GM18526 (cell line): ENCODE measurements around the gene DDX56.

ENCODE experiments used
- POLR2A ChIP-seq: IDR thresholded peaks from 3 replicates; pipeline ENCODE4 v1.6.1; 2011; ENCODE audit not compliant: insufficient read length; ENCODE audit errors: extremely low read depth

Gene DDX56

GRCh38 chr7:44547536-44548231 is 26.0 kb downstream of the DDX56 start:
- no peak for TF ChIP-seq POLR2A

GRCh38 chr7:44541876-44542610 is 31.7 kb downstream of the DDX56 start:
- no peak for TF ChIP-seq POLR2A

DNA sequence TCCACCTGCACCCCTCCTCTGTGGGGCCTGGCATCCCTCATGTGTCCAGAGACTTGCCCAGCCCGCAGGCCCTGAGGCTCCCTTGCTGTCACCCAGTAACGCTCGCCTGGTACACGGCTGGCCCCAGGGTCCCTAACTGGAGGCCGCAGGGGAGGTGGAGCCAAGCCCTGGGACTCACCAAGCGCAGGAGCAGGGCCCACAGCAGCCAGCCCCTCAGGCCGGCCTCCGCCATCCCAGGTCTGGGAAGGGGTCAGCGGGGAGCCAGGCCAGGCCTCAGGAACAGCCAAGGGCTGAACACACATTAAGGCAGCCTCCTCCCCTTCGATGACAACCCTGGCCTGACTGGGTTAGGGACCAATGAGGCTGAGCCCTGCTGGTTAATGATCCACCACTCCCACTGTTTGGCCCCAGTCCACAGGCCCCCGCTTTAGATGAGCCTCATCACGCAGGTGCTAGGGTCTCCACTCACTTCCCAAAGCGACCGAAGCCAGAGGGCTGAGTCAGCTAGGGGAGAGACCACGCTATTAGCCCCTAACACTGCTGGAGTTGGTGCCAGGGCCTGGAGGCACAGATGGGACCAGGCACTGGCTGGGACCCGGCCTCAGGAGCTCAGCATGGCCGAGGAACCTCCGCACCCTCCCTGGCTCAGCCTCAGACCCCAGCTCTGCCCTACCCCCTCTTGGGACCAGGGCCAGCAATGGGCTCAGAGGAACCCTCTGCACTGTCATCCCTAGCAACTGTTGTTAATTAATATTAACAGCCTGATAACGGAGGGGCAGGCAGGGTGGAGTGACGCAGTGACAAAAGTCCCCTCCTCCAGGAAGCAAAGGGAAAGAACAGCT is 32.5 kb downstream of the DDX56 start, which contains the start of gene NPC1L1:
TSS of gene NPC1L1 (minus strand) at position 303 of the 842 bp plus-strand sequence. CDS start at position 232, 71 bp downstream.
- no peak for TF ChIP-seq POLR2A

GRCh38 chr7:44540592-44541027 is 33.1 kb downstream of the DDX56 start:
- no peak for TF ChIP-seq POLR2A

DNA sequence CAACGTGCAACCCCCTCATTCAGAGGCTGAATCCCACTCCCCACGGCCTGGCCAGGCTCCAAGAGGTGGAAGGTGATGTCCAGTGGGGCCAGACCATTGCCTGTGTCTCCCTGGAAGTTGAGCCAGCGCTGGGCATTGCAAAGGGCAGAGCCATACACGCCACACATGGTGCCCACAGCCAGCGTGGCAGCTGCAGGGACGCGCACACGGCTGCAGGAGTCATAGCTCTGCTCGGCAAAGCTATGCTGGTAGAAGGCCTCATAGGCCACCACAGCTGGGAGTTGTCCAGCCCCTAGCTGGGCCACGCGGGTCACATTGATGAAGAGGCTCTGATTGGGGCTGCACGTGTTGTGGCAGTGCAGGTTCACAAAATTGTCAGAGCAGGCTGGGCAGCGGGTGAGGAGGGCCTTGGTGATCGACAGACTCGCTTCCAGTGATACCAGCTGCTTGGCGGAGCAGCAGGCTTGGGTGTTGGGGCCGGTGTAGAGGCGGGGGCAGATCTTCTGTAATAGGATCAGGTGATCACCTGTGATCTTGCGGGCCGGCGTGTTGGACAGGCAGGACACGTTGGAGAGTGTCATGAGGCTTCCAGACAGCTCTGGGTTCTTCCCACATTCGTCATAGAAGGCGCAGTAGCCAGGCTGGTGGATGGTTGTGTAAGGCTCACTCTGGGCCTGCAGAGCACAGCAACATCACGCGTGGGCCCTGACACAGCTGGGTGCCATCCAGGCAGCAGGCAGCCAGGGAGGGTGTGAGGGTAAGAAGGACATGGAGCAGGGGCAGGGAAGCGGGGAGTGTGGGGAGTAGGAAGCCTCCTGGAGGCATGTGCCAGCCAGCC is 33.8 kb downstream of the DDX56 start:
- TF ChIP-seq POLR2A = no peak

DNA sequence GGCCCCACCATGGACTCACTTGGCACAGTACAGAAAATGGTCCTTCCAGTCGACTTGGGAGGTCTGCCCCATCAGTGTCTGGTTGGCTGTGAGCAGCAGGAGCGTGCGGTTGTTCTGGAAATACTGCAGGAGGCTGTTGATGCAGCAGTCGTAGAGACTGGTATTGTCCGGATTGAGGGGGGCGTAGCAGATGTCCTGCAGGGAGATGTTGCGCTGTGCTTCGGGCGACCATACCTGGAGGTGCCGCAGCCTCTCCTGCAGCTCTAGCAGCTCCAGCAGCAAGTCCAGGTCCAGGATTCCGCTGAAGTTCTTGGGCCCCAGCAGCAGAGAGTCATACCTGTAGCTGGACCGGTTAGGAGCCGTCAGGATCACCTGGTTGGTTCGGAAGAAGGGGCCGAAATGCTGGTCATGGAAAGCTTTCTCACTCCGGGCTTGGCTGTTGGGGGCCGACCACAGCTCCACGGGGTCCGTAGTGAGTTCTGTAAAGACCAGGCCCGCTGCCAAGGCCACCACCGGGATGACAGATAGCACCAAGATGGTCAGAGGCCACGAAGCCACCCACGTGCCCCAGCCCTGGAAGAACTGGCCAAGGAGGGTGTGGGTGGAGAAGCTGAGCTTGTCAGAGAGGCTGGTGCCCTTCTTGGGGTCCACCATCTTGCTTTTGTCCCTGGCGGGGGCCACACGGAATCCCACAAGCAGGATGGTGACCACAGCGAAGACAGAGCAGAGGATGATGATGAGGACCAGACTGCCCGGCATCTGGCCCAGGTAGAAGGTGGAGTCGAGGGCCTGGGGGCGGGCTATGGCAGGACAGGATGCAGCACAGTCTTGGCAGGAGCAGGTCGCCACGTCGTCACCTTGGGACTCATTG is 34.7 kb downstream of the DDX56 start:
- TF ChIP-seq POLR2A = no peak

- TF ChIP-seq POLR2A = no peak
Observed at GRCh38 chr7:44538093-44538797, 35.5 kb downstream of the DDX56 start.

- no peak for TF ChIP-seq POLR2A
Observed at GRCh38 chr7:44537442-44537841, 36.3 kb downstream of the DDX56 start.

GRCh38 chr7:44536090-44536489 is 37.6 kb downstream of the DDX56 start:
- no peak for TF ChIP-seq POLR2A

GRCh38 chr7:44535348-44536064 is 38.2 kb downstream of the DDX56 start:
- no peak for TF ChIP-seq POLR2A

DNA sequence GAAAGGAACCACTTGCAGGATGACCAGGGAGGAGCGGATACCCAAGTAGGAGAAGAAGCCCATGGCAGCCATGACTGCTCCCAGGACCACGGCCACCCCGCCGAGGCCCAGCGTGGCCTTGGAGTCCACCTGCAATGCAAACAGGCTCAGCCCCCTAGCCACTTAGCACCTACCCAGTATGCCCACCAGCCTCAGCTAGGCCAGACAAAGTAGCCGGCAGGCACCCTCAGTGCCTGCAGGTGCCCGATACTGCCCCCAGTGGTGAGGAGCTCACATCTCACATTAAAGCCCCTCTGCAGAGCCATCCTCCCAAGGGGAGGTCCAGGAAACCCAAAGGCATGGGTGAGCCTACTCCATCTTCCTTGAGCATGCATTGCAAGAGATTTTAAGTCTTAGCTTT is 39.2 kb downstream of the DDX56 start:
- no peak for TF ChIP-seq POLR2A

GRCh38 chr7:44534087-44534486 is 39.6 kb downstream of the DDX56 start:
- TF ChIP-seq POLR2A = no peak
